GM12891 (cell line): ENCODE data around the gene ADGRL3.

Experiments used
- PAX5 ChIP-seq: IDR thresholded peaks from 2 replicates; pipeline ENCODE4 v1.6.1; 2011; ENCODE audit warnings: low read length, moderate library complexity, mild to moderate bottlenecking; ENCODE audit not compliant: insufficient read depth, severe bottlenecking
- POLR2A ChIP-seq: IDR thresholded peaks from 2 replicates; pipeline ENCODE4 v1.6.1; 2011; ENCODE audit warnings: low read depth, low read length, control low read depth
- POLR2AphosphoS5 ChIP-seq: IDR thresholded peaks from 2 replicates; pipeline ENCODE4 v1.6.1; 2011; ENCODE audit warnings: low read depth, low read length, control low read depth
- POU2F2 ChIP-seq: IDR thresholded peaks from 2 replicates; pipeline ENCODE4 v1.6.1; 2011; ENCODE audit warnings: low read depth, mild to moderate bottlenecking, control low read depth, low read length, moderate library complexity
- SPI1 ChIP-seq: IDR thresholded peaks from 2 replicates; pipeline ENCODE4 v1.6.1; 2011; ENCODE audit warnings: low read depth, low read length, control low read depth
- TAF1 ChIP-seq: IDR thresholded peaks from 2 replicates; pipeline ENCODE4 v1.6.1; 2011; ENCODE audit warnings: low read depth, low read length, control low read depth

DNA sequence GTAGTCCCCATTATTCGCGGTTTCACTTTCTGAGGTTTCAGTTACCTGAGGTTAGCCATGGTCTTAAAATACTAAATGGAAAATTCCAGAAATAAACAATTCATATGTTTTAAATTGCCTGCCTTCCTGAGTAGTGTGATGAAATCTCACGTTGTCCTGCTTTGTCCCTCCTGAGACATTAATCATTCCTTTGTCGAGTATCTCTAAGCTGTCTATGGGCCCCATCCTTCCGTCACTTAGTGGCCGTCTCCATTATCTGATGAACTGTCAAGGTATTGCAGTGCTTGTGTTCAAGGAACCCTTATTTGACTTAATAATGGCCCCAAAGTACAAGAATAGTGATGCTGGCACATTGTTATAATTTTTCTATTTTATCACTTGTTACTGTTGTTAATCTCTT is 94.8 kb downstream of the ADGRL3 start:
- TF ChIP-seq POLR2AphosphoS5 (no peak), POLR2A (no peak), TAF1 (no peak), SPI1 (no peak), POU2F2 (no peak), PAX5 (no peak)
